OCI-LY7 (cell line): Measurements from ENCODE around the gene NFATC3. TPM values are rescaled to one million over a fixed set of nuclear protein-coding genes. Genes with fewer than 3 reads are reported as not detected.
"Not testable (repeated sequence)": the region's sequence is repeated elsewhere in the genome, so short reads cannot be mapped to it uniquely, and the experiment has no call there.

Source experiments
- BruUV-seq: library from RNA; stranded (reverse); fragments of 400-500 nt; replicated peaks from 2 replicates; lab custom pipeline; 2021; lab: Mats Ljungman, UMichigan
- CTCF ChIA-PET: fragments of 300-600 bp; sonication (Branson Sonifier 250); formaldehyde crosslinking; loops from one replicate; lab custom pipeline; 2022; ENCODE audit warnings: antibody characterized with exemption; ENCODE audit not compliant: unreplicated experiment; lab: Charles Lee
- POLR2A ChIA-PET: fragments of 300-600 bp; sonication (Branson Sonifier 250); formaldehyde crosslinking; loops from one replicate; lab custom pipeline; 2022; ENCODE audit warnings: antibody characterized with exemption; lab: Charles Lee
- DNase-seq: peaks from one replicate; pipeline ENCODE4 v3.0.0-alpha.2; 2015; ENCODE audit warnings: low spot score
- H2AFZ ChIP-seq: fragments of 200-600 bp; sonication (generic), shearing (Covaris generic); 2 replicates; pipeline ENCODE4 v1.6.1; 2014; ENCODE audit warnings: mild to moderate bottlenecking, antibody characterized with exemption, low read length, moderate library complexity
- H3K27ac ChIP-seq: fragments of 200-600 bp; sonication (generic); 2 replicates; pipeline ENCODE4 v1.5.1; 2014; ENCODE audit warnings: mixed run types, low read depth, mild to moderate bottlenecking, moderate library complexity, low read length, inconsistent platforms; ENCODE audit not compliant: poor library complexity, severe bottlenecking
- H3K36me3 ChIP-seq: fragments of 200-600 bp; sonication (generic); 2 replicates; pipeline ENCODE4 v1.6.1; 2014; ENCODE audit warnings: mild to moderate bottlenecking, antibody characterized with exemption, low read length, moderate library complexity, mixed read lengths; ENCODE audit not compliant: insufficient read depth
- H3K4me1 ChIP-seq: fragments of 200-600 bp; sonication (generic); 2 replicates; pipeline ENCODE4 v1.5.1; 2014; ENCODE audit warnings: mild to moderate bottlenecking, low read length; ENCODE audit not compliant: insufficient read depth, poor library complexity, severe bottlenecking
- H3K4me2 ChIP-seq: fragments of 200-600 bp; sonication (generic); 2 replicates; pipeline ENCODE4 v1.6.1; 2014; ENCODE audit warnings: mild to moderate bottlenecking, low read length
- H3K4me3 ChIP-seq: fragments of 200-600 bp; sonication (generic); 2 replicates; pipeline ENCODE4 v1.5.1; 2014; ENCODE audit warnings: mild to moderate bottlenecking, low read depth, low read length; ENCODE audit not compliant: poor library complexity, severe bottlenecking
- H3K79me2 ChIP-seq: fragments of 200-600 bp; sonication (generic); 2 replicates; pipeline ENCODE4 v1.6.1; 2016; ENCODE audit warnings: low read depth, mild to moderate bottlenecking, low read length, moderate library complexity, mixed read lengths; ENCODE audit not compliant: insufficient read depth
- H3K9me2 ChIP-seq: fragments of 200-600 bp; sonication (generic); 2 replicates; pipeline ENCODE4 v1.6.1; 2016; ENCODE audit warnings: mild to moderate bottlenecking, low read length, mixed read lengths; ENCODE audit not compliant: insufficient read depth
- H3K9me3 ChIP-seq: fragments of 200-600 bp; sonication (generic); 2 replicates; pipeline ENCODE4 v1.6.1; 2014; ENCODE audit warnings: mild to moderate bottlenecking, mixed run types, low read length, mixed read lengths
- H4K20me1 ChIP-seq: fragments of 200-600 bp; sonication (generic); 2 replicates; pipeline ENCODE4 v1.6.1; 2014; ENCODE audit warnings: mild to moderate bottlenecking, antibody characterized with exemption, low read length, moderate library complexity, mixed read lengths; ENCODE audit not compliant: insufficient read depth
- CTCF ChIP-seq: fragments of 200-600 bp; sonication (generic); conservative IDR thresholded peaks from 2 replicates; pipeline ENCODE4 v1.5.1; 2014; ENCODE audit warnings: mild to moderate bottlenecking, antibody characterized with exemption, low read length, moderate library complexity, mixed read lengths
- EZH2phosphoT487 ChIP-seq: fragments of 200-600 bp; sonication (generic); IDR thresholded peaks from 2 replicates; pipeline ENCODE4 v1.6.1; 2018; ENCODE audit warnings: low read depth, borderline replicate concordance, mild to moderate bottlenecking, mixed run types, antibody characterized with exemption, low read length, moderate library complexity, mixed read lengths
- intact Hi-C: fragments of 100-400 bp; cut with micrococcal nuclease; formaldehyde crosslinking; loops from one replicate; pipeline ENCODE4 v1.10.0; 2022; ENCODE audit not compliant: unreplicated experiment
- total RNA-seq, 2 experiments: library from RNA; depleted of rRNA in 1 of 2; stranded (reverse); fragments of >200 nt in 1 of 2; shearing (Covaris generic) in 1 of 2; gene quantifications; 2 replicates each; pipeline ENCODE4 v1.2.3, GENCODE V29; 2014 to 2022

Gene NFATC3
- total RNA-seq, 2 experiments from 2014 or later = 73.4 to 76.0 TPM

DNA sequence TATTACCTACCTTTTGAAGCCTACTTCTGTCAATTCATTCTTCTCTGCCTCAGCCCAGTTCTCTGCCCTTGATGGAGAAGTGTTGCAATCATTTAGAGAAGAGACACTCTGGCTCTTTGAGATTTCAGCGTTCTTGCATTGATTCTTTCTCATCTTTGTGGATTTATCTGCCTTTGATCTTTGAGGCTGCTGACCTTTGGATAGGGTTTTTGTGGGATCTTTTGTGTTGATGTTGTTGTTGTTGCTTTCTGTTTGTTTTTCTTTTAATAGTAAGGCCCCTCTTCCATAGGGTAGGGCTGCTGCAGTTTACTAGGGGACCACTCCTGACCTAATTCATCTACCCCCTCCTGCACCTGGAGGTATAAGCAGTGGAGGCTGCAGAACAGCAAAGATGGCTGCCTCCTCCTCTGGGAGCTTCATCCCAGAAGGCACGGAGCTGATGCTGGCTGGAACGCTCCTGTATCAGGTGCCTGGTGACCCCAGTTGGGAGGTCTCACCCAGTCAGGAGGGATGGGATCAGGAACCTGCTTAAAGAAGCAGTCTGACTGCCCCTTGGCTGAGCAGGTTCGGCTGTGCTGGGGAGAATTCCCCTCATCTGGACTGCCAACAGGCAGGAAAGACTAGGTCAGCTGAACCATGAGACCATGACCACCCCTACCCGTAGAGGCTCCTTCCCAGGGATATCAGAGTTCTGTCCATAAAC lies 28.0 kb downstream of the NFATC3 start:
- POLR2A ChIA-PET = interaction anchor here (0.6 to 1.2 kb wide), 5 partner anchors 11 to 1018 kb away, joined by 3 to 6 read pairs (median 4); no protein-coding TSS in a partner anchor
- CTCF ChIA-PET = no interaction called here
- intact Hi-C loops = no loop called here
- H3K27ac ChIP-seq = no peak overlapping the region
- no peak overlapping the region for H3K4me3 ChIP-seq
- DNase-seq = no peak
- H4K20me1 ChIP-seq = peaks cover 26% of the 10 kb centered on the region
- peaks cover 17% of the 10 kb centered on the region for H3K4me1 ChIP-seq
- no TSS peak for BruUV-seq
- H3K9me3 ChIP-seq = peaks cover 17% of the 10 kb centered on the region; the same call in 1 of the 2 replicates
- H3K4me2 ChIP-seq = no peak overlapping the region
- peaks cover 98% of the 10 kb centered on the region for H3K79me2 ChIP-seq
- H3K36me3 ChIP-seq = no peaks in the 10 kb centered on the region
- TF ChIP-seq EZH2phosphoT487 (no peak), CTCF (no peak)
- H2AFZ ChIP-seq = no peak overlapping the region
- H3K9me2 ChIP-seq = no peaks in the 10 kb centered on the region

DNA sequence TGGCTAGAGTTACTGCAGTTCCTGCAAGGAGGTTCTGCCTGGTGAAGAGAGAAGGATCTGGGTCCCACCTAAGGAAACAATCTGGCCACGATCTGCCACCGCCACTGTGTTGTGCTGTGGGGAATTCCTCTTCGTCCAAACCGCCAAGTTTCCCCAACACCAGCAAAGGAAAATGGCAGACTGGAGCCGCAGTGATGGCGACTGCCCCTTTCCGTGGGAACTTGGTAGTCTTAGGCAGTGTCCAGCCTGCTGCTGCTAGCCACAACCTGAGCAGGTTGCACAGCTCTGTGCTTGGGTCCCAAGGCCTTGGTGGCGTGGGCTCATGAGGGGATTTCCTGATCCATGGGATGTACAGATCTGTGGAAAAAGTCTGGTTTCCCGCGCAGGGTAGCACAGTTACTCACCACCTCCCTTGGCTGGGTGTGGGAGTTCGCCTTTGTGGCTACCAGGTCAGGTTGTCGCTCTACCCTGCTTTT lies 28.6 kb downstream of the NFATC3 start:
- TF ChIP-seq CTCF = no peak
- TF ChIP-seq EZH2phosphoT487 = no peak
- Histone ChIP-seq H4K20me1 (peaks cover 31% of the 10 kb centered on the region), H3K27ac (no peak overlapping the region), H3K4me1 (peaks cover 22% of the 10 kb centered on the region), H3K4me3 (no peak overlapping the region), H2AFZ (no peak overlapping the region), H3K36me3 (no peaks in the 10 kb centered on the region), H3K9me3 (peaks cover 12% of the 10 kb centered on the region; the same call in 1 of the 2 replicates), H3K4me2 (no peak overlapping the region), H3K79me2 (peaks cover 98% of the 10 kb centered on the region), H3K9me2 (no peaks in the 10 kb centered on the region)
- ChIA-PET POLR2A (interaction anchor here (0.6 kb wide), 1 partner anchor 11 kb away, joined by 6 read pairs; no protein-coding TSS in a partner anchor), CTCF (no interaction called here)
- DNase-seq = no peak
- no TSS peak for BruUV-seq
- intact Hi-C loops = no loop called here

DNA sequence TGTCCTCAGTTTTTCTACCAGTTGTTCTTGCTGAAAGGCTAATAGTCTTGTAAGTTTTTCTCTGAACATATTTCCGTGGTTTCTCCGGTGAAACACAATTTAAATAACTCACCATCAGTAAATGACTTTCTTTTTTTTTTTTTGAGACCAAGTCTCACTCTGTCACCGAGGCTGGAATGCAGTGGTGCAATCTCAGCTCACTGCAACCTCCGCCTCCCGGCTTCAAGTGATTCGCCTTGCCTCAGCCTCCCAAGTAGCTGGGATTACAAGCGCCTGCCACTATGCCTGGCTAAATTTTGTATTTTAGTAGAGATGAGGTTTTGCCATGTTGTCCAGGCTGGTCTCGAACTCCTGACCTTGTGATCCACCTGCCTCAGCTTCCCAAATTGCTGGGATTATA lies 29.8 kb downstream of the NFATC3 start:
- intact Hi-C loops, H3K27ac ChIP-seq, H2AFZ ChIP-seq, BruUV-seq, H3K9me3 ChIP-seq, H3K36me3 ChIP-seq, H3K9me2 ChIP-seq, H3K4me2 ChIP-seq, DNase-seq, CTCF ChIA-PET, H3K4me3 ChIP-seq: not testable (repeated sequence)
- POLR2A ChIA-PET = interaction anchor here (0.7 kb wide), 1 partner anchor 20 kb away, joined by 3 read pairs; no protein-coding TSS in a partner anchor
- peaks cover 40% of the 10 kb centered on the region for H4K20me1 ChIP-seq
- peaks cover 33% of the 10 kb centered on the region for H3K4me1 ChIP-seq
- H3K79me2 ChIP-seq = peaks cover 98% of the 10 kb centered on the region
